ENCODE measurements around the gene KRTAP4-6. TPM values are rescaled to one million over a fixed set of nuclear protein-coding genes. Genes with fewer than 3 reads are reported as not detected.

The KRTAP4-6 gene
- total RNA-seq, 4 donors from 2014 or later, result not detected

DNA sequence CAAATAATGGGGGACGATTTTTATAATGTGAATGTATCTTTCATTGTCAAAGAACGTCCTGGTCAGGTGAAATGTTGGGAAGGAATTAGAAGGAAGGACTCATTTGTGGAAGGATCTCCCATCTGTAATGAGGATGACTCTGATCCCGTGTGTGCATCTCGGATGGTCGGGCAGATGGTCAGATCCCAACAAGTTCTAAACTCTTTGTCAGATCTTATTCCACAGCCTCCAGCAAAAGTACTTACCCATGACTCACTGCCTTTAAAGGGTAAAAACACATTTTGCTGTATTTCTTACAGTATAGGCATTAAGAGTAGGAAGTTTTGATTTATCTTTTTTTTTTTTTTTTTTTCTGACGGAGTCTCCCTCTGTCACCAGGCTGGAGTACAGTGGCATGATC, 41.9 kb downstream of the KRTAP4-6 start:
- H3K36me3 ChIP-seq, result no peaks in the 10 kb centered on the region
- in situ Hi-C loops (cut with MboI; ENCODE audit: low sequenced_read_pairs in 4 of 4), result loop anchor here in 1 of 4 donors (25.0 kb wide), 1 partner anchor 89 kb away; the partner anchor contains the start of genes KRTAP4-1, KRTAP4-2 and KRTAP9-1

DNA sequence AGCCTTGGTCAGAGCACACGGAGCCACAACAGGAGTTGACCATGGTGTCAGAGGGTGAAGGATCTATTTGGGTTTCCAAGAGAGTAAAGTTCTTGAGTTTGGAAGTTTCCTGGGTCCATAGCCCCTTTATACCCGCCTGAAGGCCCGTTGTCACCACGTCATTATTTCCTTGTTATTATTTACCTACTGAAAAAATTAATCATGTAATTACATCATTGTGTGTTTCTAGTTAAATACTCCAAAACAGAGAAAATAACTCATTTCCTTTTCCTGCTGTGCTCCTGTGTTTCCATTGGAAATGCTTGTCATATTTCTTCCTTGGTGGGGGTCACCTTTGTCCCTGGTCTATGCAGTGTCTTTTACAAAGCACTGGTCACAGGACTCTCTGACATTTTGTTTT, 42.3 kb downstream of the KRTAP4-6 start, which contains the start of gene KRTAP4-8:
Gene KRTAP4-8 (minus strand): TSS at position 101 of the 400 bp plus-strand sequence. CDS start 58 bp downstream, at position 43.
- Histone ChIP-seq H3K27me3 (no peaks in the 10 kb centered on the region), H3K9me3 (no peaks in the 10 kb centered on the region), H3K4me3 (no peak within 1 kb of the TSS), H3K36me3 (no peaks in the 10 kb centered on the region), H3K4me1 (no peaks in the 10 kb centered on the region), H3K27ac (no peak within 1 kb of the TSS)
- ATAC-seq (no peak), DNase-seq (no peak)
- TF ChIP-seq, protein P1, sequence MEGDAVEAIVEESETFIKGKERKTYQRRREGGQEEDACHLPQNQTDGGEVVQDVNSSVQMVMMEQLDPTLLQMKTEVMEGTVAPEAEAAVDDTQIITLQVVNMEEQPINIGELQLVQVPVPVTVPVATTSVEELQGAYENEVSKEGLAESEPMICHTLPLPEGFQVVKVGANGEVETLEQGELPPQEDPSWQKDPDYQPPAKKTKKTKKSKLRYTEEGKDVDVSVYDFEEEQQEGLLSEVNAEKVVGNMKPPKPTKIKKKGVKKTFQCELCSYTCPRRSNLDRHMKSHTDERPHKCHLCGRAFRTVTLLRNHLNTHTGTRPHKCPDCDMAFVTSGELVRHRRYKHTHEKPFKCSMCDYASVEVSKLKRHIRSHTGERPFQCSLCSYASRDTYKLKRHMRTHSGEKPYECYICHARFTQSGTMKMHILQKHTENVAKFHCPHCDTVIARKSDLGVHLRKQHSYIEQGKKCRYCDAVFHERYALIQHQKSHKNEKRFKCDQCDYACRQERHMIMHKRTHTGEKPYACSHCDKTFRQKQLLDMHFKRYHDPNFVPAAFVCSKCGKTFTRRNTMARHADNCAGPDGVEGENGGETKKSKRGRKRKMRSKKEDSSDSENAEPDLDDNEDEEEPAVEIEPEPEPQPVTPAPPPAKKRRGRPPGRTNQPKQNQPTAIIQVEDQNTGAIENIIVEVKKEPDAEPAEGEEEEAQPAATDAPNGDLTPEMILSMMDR (IDR thresholded peaks at IDR 0.05 in 4 of 5, conservative IDR thresholded peaks at IDR 0.05 in 1 of 5), result no peak
- no peak for TF ChIP-seq POLR2A (IDR thresholded peaks at IDR 0.05)
- in situ Hi-C loops (cut with MboI; ENCODE audit: low sequenced_read_pairs in 4 of 4), result loop anchor here in 1 of 4 donors (25.0 kb wide), 1 partner anchor 89 kb away; the partner anchor contains the start of genes KRTAP4-1, KRTAP4-2 and KRTAP9-1
- intact Hi-C loops (cut with DNase I; ENCODE audit: low total_unique reads), result no loop called here

More for the DNA sequence above, 41.9 kb downstream of the KRTAP4-6 start:
- DNase-seq, result no peak
- Histone ChIP-seq H3K27ac (no peak overlapping the region), H3K4me1 (no peaks in the 10 kb centered on the region), H3K27me3 (no peaks in the 10 kb centered on the region), H3K9me3 (no peaks in the 10 kb centered on the region), H3K4me3 (no peak overlapping the region)
- no peak for ATAC-seq
- intact Hi-C loops (cut with DNase I; ENCODE audit: low total_unique reads), result no loop called here
- TF ChIP-seq, protein P1 (IDR thresholded peaks at IDR 0.05 in 4 of 5, conservative IDR thresholded peaks at IDR 0.05 in 1 of 5), result no peak
- no peak for TF ChIP-seq POLR2A (IDR thresholded peaks at IDR 0.05)

DNA sequence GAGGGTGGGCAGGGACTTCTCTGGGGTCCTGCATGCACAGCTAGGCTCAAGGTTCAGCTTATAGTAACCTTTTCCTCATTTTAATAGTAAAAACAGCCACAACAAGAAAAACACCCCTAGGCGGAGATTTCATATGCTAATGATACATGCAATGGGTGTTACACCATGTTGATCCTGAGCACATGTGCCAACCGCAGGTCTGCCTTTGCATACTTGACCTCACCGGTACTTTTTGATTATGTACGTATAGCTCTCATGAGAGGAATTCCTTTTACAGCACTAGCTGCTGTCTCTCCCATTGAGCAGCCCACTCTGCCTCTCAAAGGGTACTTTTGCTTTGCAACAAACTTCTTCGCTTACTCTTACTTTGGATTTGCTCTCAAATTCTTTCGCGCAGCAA, 44.3 kb downstream of the KRTAP4-6 start:
- TF ChIP-seq POLR2A (IDR thresholded peaks at IDR 0.05), result no peak
- TF ChIP-seq, protein P1 (IDR thresholded peaks at IDR 0.05 in 4 of 5, conservative IDR thresholded peaks at IDR 0.05 in 1 of 5), result no peak
- ATAC-seq, result no peak
- intact Hi-C loops (cut with DNase I; ENCODE audit: low total_unique reads), result no loop called here
- Histone ChIP-seq H3K27me3 (no peaks in the 10 kb centered on the region), H3K4me3 (no peak overlapping the region), H3K9me3 (no peaks in the 10 kb centered on the region), H3K36me3 (no peaks in the 10 kb centered on the region), H3K4me1 (no peaks in the 10 kb centered on the region), H3K27ac (no peak overlapping the region)
- in situ Hi-C loops (cut with MboI; ENCODE audit: low sequenced_read_pairs in 4 of 4), result loop anchor here in 1 of 4 donors (25.0 kb wide), 1 partner anchor 91 kb away; the partner anchor contains the start of genes KRTAP4-1, KRTAP4-2 and KRTAP9-1
- no peak for DNase-seq

Other genes with a start within 250 kb of the KRTAP4-6 start
- under 1 TPM in 1 of 4 donors, not detected in 3; 0.42 TPM for gene KRT23, start 202.9 kb downstream of the KRTAP4-6 start, total RNA-seq
- gene KRT39, start 173.6 kb downstream of the KRTAP4-6 start, total RNA-seq, result not detected
- gene KRT40, start 156.2 kb downstream of the KRTAP4-6 start, total RNA-seq, result not detected
- not detected for gene KRTAP3-3, start 146.4 kb downstream of the KRTAP4-6 start, total RNA-seq
- gene KRTAP3-2, start 140.6 kb downstream of the KRTAP4-6 start, total RNA-seq, result not detected
- not detected for gene KRTAP3-1, start 131.4 kb downstream of the KRTAP4-6 start, total RNA-seq
- gene KRTAP1-5, start 113.3 kb downstream of the KRTAP4-6 start, total RNA-seq, result not detected
- not detected for gene KRTAP1-4, start 110.3 kb downstream of the KRTAP4-6 start, total RNA-seq
- not detected for gene KRTAP1-3, start 105.7 kb downstream of the KRTAP4-6 start, total RNA-seq
- not detected for gene KRTAP1-1, start 99.1 kb downstream of the KRTAP4-6 start, total RNA-seq
- gene KRTAP2-1, start 93.2 kb downstream of the KRTAP4-6 start, total RNA-seq, result not detected
- gene KRTAP2-2, start 85.3 kb downstream of the KRTAP4-6 start, total RNA-seq, result not detected
- gene KRTAP2-3, start 80.4 kb downstream of the KRTAP4-6 start, total RNA-seq, result not detected
- not detected for gene KRTAP2-4, start 74.7 kb downstream of the KRTAP4-6 start, total RNA-seq
- gene KRTAP4-7, start 56.4 kb downstream of the KRTAP4-6 start, total RNA-seq, result not detected
- gene KRTAP4-8, start 42.4 kb downstream of the KRTAP4-6 start, total RNA-seq, result not detected
- gene KRTAP4-16, start 38.3 kb downstream of the KRTAP4-6 start, total RNA-seq, result not detected
- not detected for gene KRTAP4-9, start 35.2 kb downstream of the KRTAP4-6 start, total RNA-seq
- gene KRTAP4-11, start 22.2 kb downstream of the KRTAP4-6 start, total RNA-seq, result not detected
- gene KRTAP4-12, start 16.4 kb downstream of the KRTAP4-6 start, total RNA-seq, result not detected
- gene KRTAP4-5, start 9.3 kb upstream of the KRTAP4-6 start, total RNA-seq, result not detected
- gene KRTAP4-4, start 20.2 kb upstream of the KRTAP4-6 start, total RNA-seq, result not detected
- gene KRTAP4-3, start 27.7 kb upstream of the KRTAP4-6 start, total RNA-seq, result not detected
- gene KRTAP4-2, start 37.7 kb upstream of the KRTAP4-6 start, total RNA-seq, result not detected
- not detected for gene KRTAP4-1, start 44.4 kb upstream of the KRTAP4-6 start, total RNA-seq
- gene KRTAP9-1, start 49.3 kb upstream of the KRTAP4-6 start, total RNA-seq, result not detected
- gene KRTAP9-2, start 86.1 kb upstream of the KRTAP4-6 start, total RNA-seq, result not detected
- gene KRTAP9-3, start 91.9 kb upstream of the KRTAP4-6 start, total RNA-seq, result not detected
- not detected for gene KRTAP9-8, start 97.5 kb upstream of the KRTAP4-6 start, total RNA-seq
- not detected for gene KRTAP9-4, start 109.1 kb upstream of the KRTAP4-6 start, total RNA-seq
- gene KRTAP9-9, start 114.8 kb upstream of the KRTAP4-6 start, total RNA-seq, result not detected
- gene KRTAP9-6, start 124.8 kb upstream of the KRTAP4-6 start, total RNA-seq, result not detected
- not detected for gene KRTAP9-7, start 135.2 kb upstream of the KRTAP4-6 start, total RNA-seq
- gene KRTAP29-1, start 162.3 kb upstream of the KRTAP4-6 start, total RNA-seq, result not detected
- not detected for gene KRTAP16-1, start 168.8 kb upstream of the KRTAP4-6 start, total RNA-seq
- not detected for gene KRTAP17-1, start 175.2 kb upstream of the KRTAP4-6 start, total RNA-seq
- gene KRT33A, start 210.3 kb upstream of the KRTAP4-6 start, total RNA-seq, result not detected
- not detected for gene KRT33B, start 229.3 kb upstream of the KRTAP4-6 start, total RNA-seq
- gene KRT34, start 241.8 kb upstream of the KRTAP4-6 start, total RNA-seq, result not detected